ENCODE results near the gene HDHD3.

The HDHD3 gene

GRCh38 chr9:113350107-113350661 lies 26.6 kb downstream of the HDHD3 start:
- CTCF ChIA-PET = interaction anchor here (2.1 to 3.0 kb wide), 6 partner anchors 9 to 308 kb away, joined by 5 to 18 read pairs (median 11); partner anchors contain the start of genes ALAD and WDR31
- H3K4me3 ChIP-seq (ENCODE audit: low read depth, low read length) = no peak overlapping the region
- no peak for TF ChIP-seq CTCF (IDR thresholded peaks at IDR 0.05; ENCODE audit: insufficient read depth, low read length, missing control alignments)
- no peak for DNase-seq (ENCODE audit: low read depth, low spot score)
- POLR2A ChIA-PET = no interaction called here

GRCh38 chr9:113349445-113350094 lies 27.2 kb downstream of the HDHD3 start, which contains the start of gene BSPRY:
Gene BSPRY (plus strand): TSS chr9:113349541. CDS start chr9:113349580, 39 bp downstream.
- TF ChIP-seq CTCF (IDR thresholded peaks at IDR 0.05; ENCODE audit: insufficient read depth, low read length, missing control alignments) = no peak
- DNase-seq (ENCODE audit: low read depth, low spot score) = no peak
- H3K4me3 ChIP-seq (ENCODE audit: low read depth, low read length) = no peak within 1 kb of the TSS
- POLR2A ChIA-PET = no interaction called here
- CTCF ChIA-PET = interaction anchor here (2.2 to 3.0 kb wide), 5 partner anchors 9 to 309 kb away, joined by 5 to 18 read pairs (median 12); partner anchors contain the start of gene ALAD

- no peak for DNase-seq (ENCODE audit: low read depth, low spot score)
- H3K4me3 ChIP-seq (ENCODE audit: low read depth, low read length) = no peak overlapping the region
- TF ChIP-seq CTCF (IDR thresholded peaks at IDR 0.05; ENCODE audit: insufficient read depth, low read length, missing control alignments) = no peak
- CTCF ChIA-PET = interaction anchor here (2.2 to 3.0 kb wide), 5 partner anchors 10 to 309 kb away, joined by 5 to 18 read pairs (median 12); partner anchors contain the start of gene ALAD
- POLR2A ChIA-PET = no interaction called here
These were observed 27.7 kb downstream of the HDHD3 start for GRCh38 chr9:113349066-113349444.

- no peak for TF ChIP-seq CTCF (IDR thresholded peaks at IDR 0.05; ENCODE audit: insufficient read depth, low read length, missing control alignments)
- POLR2A ChIA-PET = no interaction called here
- DNase-seq (ENCODE audit: low read depth, low spot score) = no peak
- CTCF ChIA-PET = interaction anchor here (1.1 to 3.0 kb wide), 4 partner anchors 36 to 310 kb away, joined by 3 to 18 read pairs (median 10); partner anchors contain the start of gene ALAD
- no peak overlapping the region for H3K4me3 ChIP-seq (ENCODE audit: low read depth, low read length)
These were observed 28.3 kb downstream of the HDHD3 start for GRCh38 chr9:113348437-113348836.

- no peak overlapping the region for H3K4me3 ChIP-seq (ENCODE audit: low read depth, low read length)
- CTCF ChIA-PET = interaction anchor here (0.6 to 1.5 kb wide), 5 partner anchors 11 to 54 kb away, joined by 3 to 5 read pairs (median 3); no protein-coding TSS in a partner anchor
- no peak for TF ChIP-seq CTCF (IDR thresholded peaks at IDR 0.05; ENCODE audit: insufficient read depth, low read length, missing control alignments)
- POLR2A ChIA-PET = no interaction called here
- DNase-seq (ENCODE audit: low read depth, low spot score) = no peak
These were observed 31.1 kb downstream of the HDHD3 start for GRCh38 chr9:113345671-113346070.

- DNase-seq (ENCODE audit: low read depth, low spot score) = no peak
- H3K4me3 ChIP-seq (ENCODE audit: low read depth, low read length) = no peak overlapping the region
- POLR2A ChIA-PET = no interaction called here
- CTCF ChIA-PET = interaction anchor here (1.3 to 1.5 kb wide), 3 partner anchors 12 to 55 kb away, joined by 3 to 5 read pairs (median 3); no protein-coding TSS in a partner anchor
- no peak for TF ChIP-seq CTCF (IDR thresholded peaks at IDR 0.05; ENCODE audit: insufficient read depth, low read length, missing control alignments)
These were observed 31.6 kb downstream of the HDHD3 start for GRCh38 chr9:113345190-113345589.

Data from AG04449 (cell line).